ENCODE measurements around the gene IFNAR1. TPM values are rescaled to one million over a fixed set of nuclear protein-coding genes. Genes with fewer than 3 reads are reported as not detected.
A peak's percentile ranks its signal among the peaks of the same experiment; 100 is the strongest.

IFNAR1 gene
- total and polyA plus RNA-seq, 9 of the 15 experiments (the other 6 are each of a cell fraction or from before 2014, with no cell fraction given) = 8.6 to 31.8 (median 14.8) TPM

- TF ChIP-seq TFAP4 (CRISPR knock-in tag; IDR thresholded peaks at IDR 0.05; ENCODE audit: borderline replicate concordance) = 0 out of 2 replicates have a peak, but pooled peaks have one; percentile 32
- no peak; the same call in 1 of the 2 replicates for TF ChIP-seq PHF8 (IDR thresholded peaks at IDR 0.05; ENCODE audit: borderline replicate concordance, low read length)
- peak; percentile 96; the same call in 1 of the 2 replicates for TF ChIP-seq RREB1 (CRISPR knock-in tag; IDR thresholded peaks at IDR 0.05)
- TF ChIP-seq EP300 (IDR thresholded peaks at IDR 0.05; ENCODE audit: low read length) = peak; percentile 65
- TF ChIP-seq DIDO1 (tag; IDR thresholded peaks at IDR 0.05; ENCODE audit: low read depth) = peak; percentile 85
- TF ChIP-seq HIVEP1 (CRISPR knock-in tag; IDR thresholded peaks at IDR 0.05) = peak; percentile 96
- TF ChIP-seq ZBTB8A (IDR thresholded peaks at IDR 0.05; ENCODE audit: partially characterized antibody) = no peak
- peak; percentile 68; the same call in 1 of the 2 replicates for TF ChIP-seq HSF4 (CRISPR knock-in tag; IDR thresholded peaks at IDR 0.05; ENCODE audit: borderline replicate concordance)
- TF ChIP-seq ARID2 (IDR thresholded peaks at IDR 0.05) = no peak
- TF ChIP-seq IRF9 (tag; IDR thresholded peaks at IDR 0.05) = peak; percentile 87
- peak; percentile 77 for TF ChIP-seq SMARCE1 (IDR thresholded peaks at IDR 0.05)
- TF ChIP-seq ZNF12 (CRISPR knock-in tag; IDR thresholded peaks at IDR 0.05) = no peak
- 0 out of 2 replicates have a peak, but pooled peaks have one; percentile 21 for TF ChIP-seq FOSL1 (tag; conservative IDR thresholded peaks at IDR 0.05)
- TF ChIP-seq ZNF766 (CRISPR knock-in tag; conservative IDR thresholded peaks at IDR 0.05) = peak; percentile 97
- TF ChIP-seq ZNF253 (CRISPR knock-in tag; conservative IDR thresholded peaks at IDR 0.05) = no peak
- TF ChIP-seq ZNF584 (CRISPR knock-in tag; IDR thresholded peaks at IDR 0.05; ENCODE audit: low read depth) = peak; percentile 88; the same call in 1 of the 2 replicates
- peak; percentile 86; the same call in 1 of the 2 replicates for TF ChIP-seq RNF219 (CRISPR knock-in tag; IDR thresholded peaks at IDR 0.05)
Observed at GRCh38 chr21:33300701-33301631, 23.8 kb upstream of the IFNAR1 start (continued).
